Loucy (cell line): ENCODE measurements around the gene CHN2.

Experiments used
- H2AFZ ChIP-seq: fragments of 200-600 bp; sonication (generic); 2 replicates; pipeline ENCODE4 v1.6.0; 2016; ENCODE audit warnings: antibody characterized with exemption, mild to moderate bottlenecking, low read length, moderate library complexity
- H3F3A ChIP-seq: fragments of 200-600 bp; 2 replicates; pipeline ENCODE4 v1.6.0; 2016; ENCODE audit warnings: antibody characterized with exemption, low read depth, mild to moderate bottlenecking
- H3K27me3 ChIP-seq: fragments of 200-600 bp; sonication (generic); 2 replicates; pipeline ENCODE4 v1.6.1; 2014; ENCODE audit warnings: low read length, mild to moderate bottlenecking; ENCODE audit not compliant: insufficient read depth, poor library complexity, severe bottlenecking
- H3K36me3 ChIP-seq: fragments of 200-600 bp; sonication (generic); 2 replicates; pipeline ENCODE4 v1.6.1; 2016; ENCODE audit warnings: low read length; ENCODE audit not compliant: insufficient read depth
- H3K4me1 ChIP-seq: fragments of 200-600 bp; sonication (generic); 2 replicates; pipeline ENCODE4 v1.5.1; 2014; ENCODE audit warnings: low read length, mild to moderate bottlenecking; ENCODE audit not compliant: insufficient read depth, poor library complexity, severe bottlenecking
- H3K4me2 ChIP-seq: fragments of 200-600 bp; sonication (generic); 2 replicates; pipeline ENCODE4 v1.6.0; 2014; ENCODE audit warnings: antibody characterized with exemption, low read length, low read depth, mild to moderate bottlenecking; ENCODE audit not compliant: poor library complexity, severe bottlenecking
- H3K4me3 ChIP-seq: fragments of 200-600 bp; sonication (generic); 2 replicates; pipeline ENCODE4 v1.5.1; 2014; ENCODE audit warnings: low read length, mild to moderate bottlenecking, mixed read lengths; ENCODE audit not compliant: poor library complexity, severe bottlenecking
- H3K79me2 ChIP-seq: fragments of 200-600 bp; sonication (generic); 2 replicates; pipeline ENCODE4 v1.6.1; 2014; ENCODE audit warnings: low read length; ENCODE audit not compliant: insufficient read depth
- H3K9ac ChIP-seq: fragments of 200-600 bp; sonication (generic); 2 replicates; pipeline ENCODE4 v1.6.0; 2014; ENCODE audit warnings: mild to moderate bottlenecking, low read depth, low read length, moderate library complexity; ENCODE audit not compliant: poor library complexity, severe bottlenecking
- H3K9me2 ChIP-seq: fragments of 200-600 bp; sonication (generic); replicated peaks from 2 replicates; pipeline ENCODE4 v1.6.1; 2016; ENCODE audit warnings: low read depth, low read length, mixed read lengths
- H3K9me3 ChIP-seq: fragments of 200-600 bp; sonication (generic); 2 replicates; pipeline ENCODE4 v1.6.1; 2014; ENCODE audit warnings: mild to moderate bottlenecking, antibody characterized with exemption, low read length, low read depth; ENCODE audit not compliant: insufficient read depth
- H4K20me1 ChIP-seq: fragments of 200-600 bp; sonication (generic); 2 replicates; pipeline ENCODE4 v1.6.0; 2014; ENCODE audit warnings: antibody characterized with exemption, low read length, mild to moderate bottlenecking; ENCODE audit not compliant: insufficient read depth, poor library complexity, severe bottlenecking
- EZH2phosphoT487 ChIP-seq: fragments of 200-600 bp; IDR thresholded peaks from 2 replicates; pipeline ENCODE4 v1.6.1; 2018; ENCODE audit warnings: antibody characterized with exemption, mild to moderate bottlenecking, moderate library complexity, borderline replicate concordance
- TF ChIP-seq, protein P1 (sequence below): fragments of 200-600 bp; sonication (generic); conservative IDR thresholded peaks from 2 replicates; pipeline ENCODE4 v1.5.1; 2014; ENCODE audit warnings: mild to moderate bottlenecking, antibody characterized with exemption, low read length

Gene CHN2

DNA sequence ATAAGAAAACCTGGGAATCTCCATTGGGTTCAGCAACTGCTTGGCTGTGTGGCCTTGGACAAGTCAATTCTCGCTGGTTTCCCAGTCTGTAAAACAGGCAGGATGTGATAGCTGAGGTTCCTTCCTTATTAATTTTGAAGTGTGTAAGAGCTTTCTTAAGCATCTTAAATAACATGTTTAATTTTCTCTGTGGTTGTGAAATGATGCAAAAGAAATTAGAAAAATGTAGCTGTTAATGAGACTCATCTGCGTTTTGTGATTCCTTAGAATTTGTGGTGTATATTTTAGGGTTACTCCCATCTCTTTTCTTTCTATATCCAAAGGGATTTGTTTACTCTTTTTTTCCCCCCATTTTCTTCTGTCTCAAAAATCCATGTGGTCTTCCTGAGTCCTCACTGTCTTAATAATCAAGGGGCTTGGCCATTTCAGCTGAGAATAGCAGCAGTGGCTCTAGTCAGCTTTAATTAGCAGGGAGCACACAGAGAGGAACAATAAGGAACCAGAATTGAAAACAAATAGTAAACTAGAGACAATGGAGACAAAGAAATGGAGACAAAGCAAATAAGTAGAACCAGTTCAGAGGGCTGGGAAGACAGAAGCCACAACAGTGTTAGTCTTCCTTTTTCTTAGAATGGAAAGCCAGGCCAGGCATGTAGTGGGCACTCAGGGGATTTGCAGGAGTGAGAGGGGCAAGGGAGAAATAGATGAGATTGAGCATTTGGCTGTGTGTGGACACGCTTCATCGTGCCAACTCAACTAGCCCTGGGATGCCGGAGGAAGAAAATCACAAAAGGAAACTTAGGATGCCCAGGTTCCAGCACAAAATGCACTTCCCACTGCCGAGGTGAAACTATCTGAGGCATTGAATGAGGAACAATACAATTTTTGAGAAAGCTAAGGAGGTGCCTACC lies 93.9 kb downstream of the CHN2 start:
- Histone ChIP-seq H3K4me2 (no peak overlapping the region), H3K9me3 (no peaks in the 10 kb centered on the region), H3K36me3 (no peaks in the 10 kb centered on the region), H3K4me1 (peaks cover 63% of the 10 kb centered on the region), H2AFZ (no peak overlapping the region), H3K27me3 (no peaks in the 10 kb centered on the region), H3K9me2 (no peaks in the 10 kb centered on the region), H3K79me2 (no peaks in the 10 kb centered on the region), H3K9ac (no peak overlapping the region), H4K20me1 (no peaks in the 10 kb centered on the region), H3F3A (no peaks in the 10 kb centered on the region), H3K4me3 (no peak overlapping the region)
- no peak for TF ChIP-seq EZH2phosphoT487
- TF ChIP-seq, protein P1, sequence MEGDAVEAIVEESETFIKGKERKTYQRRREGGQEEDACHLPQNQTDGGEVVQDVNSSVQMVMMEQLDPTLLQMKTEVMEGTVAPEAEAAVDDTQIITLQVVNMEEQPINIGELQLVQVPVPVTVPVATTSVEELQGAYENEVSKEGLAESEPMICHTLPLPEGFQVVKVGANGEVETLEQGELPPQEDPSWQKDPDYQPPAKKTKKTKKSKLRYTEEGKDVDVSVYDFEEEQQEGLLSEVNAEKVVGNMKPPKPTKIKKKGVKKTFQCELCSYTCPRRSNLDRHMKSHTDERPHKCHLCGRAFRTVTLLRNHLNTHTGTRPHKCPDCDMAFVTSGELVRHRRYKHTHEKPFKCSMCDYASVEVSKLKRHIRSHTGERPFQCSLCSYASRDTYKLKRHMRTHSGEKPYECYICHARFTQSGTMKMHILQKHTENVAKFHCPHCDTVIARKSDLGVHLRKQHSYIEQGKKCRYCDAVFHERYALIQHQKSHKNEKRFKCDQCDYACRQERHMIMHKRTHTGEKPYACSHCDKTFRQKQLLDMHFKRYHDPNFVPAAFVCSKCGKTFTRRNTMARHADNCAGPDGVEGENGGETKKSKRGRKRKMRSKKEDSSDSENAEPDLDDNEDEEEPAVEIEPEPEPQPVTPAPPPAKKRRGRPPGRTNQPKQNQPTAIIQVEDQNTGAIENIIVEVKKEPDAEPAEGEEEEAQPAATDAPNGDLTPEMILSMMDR = no peak

DNA sequence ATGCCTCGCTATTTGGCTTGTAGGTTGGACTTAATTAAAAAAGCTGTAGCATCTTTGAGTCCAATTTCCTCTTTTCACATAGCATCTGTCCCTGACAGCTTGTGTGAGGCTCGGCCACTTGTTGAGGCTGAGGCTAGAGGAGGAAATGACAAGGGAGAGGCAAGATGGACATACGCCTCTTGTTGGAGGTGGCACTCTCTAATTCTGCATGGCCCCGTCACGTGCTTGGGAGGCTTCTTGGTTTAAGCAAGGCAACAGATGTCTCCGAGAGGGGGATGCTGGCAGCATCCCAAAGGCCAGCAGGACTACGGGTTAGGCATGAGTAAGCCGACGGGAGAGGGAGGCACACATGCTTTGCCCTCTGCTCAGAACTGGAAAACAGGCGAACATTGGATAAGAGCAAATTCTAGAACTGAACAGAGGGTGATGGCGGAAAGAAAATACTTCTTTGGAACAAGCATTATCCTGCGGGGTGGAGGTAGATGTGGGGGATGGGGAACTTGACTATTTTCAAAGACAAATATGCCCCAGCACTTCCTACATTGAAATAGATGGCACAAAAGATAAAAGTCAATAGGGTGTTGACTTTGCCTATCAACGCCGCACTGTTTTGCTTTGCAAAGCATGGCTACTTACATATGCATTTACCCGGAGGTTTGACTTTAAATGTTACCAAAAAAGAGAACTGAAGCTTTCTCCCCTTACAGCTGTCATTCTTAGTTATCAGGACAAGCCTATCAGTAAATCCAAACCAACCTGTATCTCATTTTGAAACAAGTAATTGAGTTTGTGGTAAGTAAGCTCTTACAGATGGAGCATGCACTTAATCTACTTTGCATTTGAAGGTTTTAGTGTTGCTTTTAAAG lies 94.8 kb downstream of the CHN2 start:
- peaks cover 59% of the 10 kb centered on the region for H3K4me1 ChIP-seq
- H3F3A ChIP-seq = no peaks in the 10 kb centered on the region
- H3K9ac ChIP-seq = no peak overlapping the region
- TF ChIP-seq EZH2phosphoT487 = no peak
- TF ChIP-seq, protein P1 = no peak
- H3K4me2 ChIP-seq = peak overlapping the region; percentile 21
- H4K20me1 ChIP-seq = no peaks in the 10 kb centered on the region
- no peaks in the 10 kb centered on the region for H3K27me3 ChIP-seq
- no peaks in the 10 kb centered on the region for H3K9me2 ChIP-seq
- H3K36me3 ChIP-seq = no peaks in the 10 kb centered on the region
- no peaks in the 10 kb centered on the region for H3K9me3 ChIP-seq
- H2AFZ ChIP-seq = no peak overlapping the region
- H3K79me2 ChIP-seq = no peaks in the 10 kb centered on the region
- no peak overlapping the region for H3K4me3 ChIP-seq

DNA sequence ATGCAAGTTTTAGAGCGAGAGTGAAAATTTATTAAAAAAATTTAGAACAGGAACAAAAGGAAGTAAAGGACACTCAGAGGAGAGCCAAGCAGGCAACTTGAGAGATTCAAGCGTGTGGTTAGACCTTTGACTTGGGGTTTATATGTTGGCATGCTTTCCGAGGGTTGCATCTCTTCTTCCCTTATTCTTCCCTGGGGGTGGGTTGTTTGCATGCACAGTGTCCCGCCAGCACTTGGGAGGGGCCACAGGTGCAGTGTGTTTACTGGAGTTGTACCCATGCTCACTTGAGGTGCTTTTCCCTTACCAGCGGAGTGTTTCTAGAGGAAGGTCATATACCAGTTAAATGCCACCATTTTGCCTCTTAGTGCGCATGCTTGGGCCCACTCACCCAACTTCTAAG lies 96.3 kb downstream of the CHN2 start:
- Histone ChIP-seq H3K9me3 (no peaks in the 10 kb centered on the region), H3K27me3 (no peaks in the 10 kb centered on the region), H2AFZ (no peak overlapping the region), H3K9me2 (no peaks in the 10 kb centered on the region), H3K4me3 (no peak overlapping the region), H3K36me3 (no peaks in the 10 kb centered on the region), H3K4me1 (peaks cover 47% of the 10 kb centered on the region), H3F3A (no peaks in the 10 kb centered on the region), H3K79me2 (no peaks in the 10 kb centered on the region), H3K9ac (no peak overlapping the region), H3K4me2 (no peak overlapping the region), H4K20me1 (no peaks in the 10 kb centered on the region)
- no peak for TF ChIP-seq EZH2phosphoT487
- TF ChIP-seq, protein P1 = no peak
